Thymus (tissue), 11 donors: ENCODE results near the gene ANKRD11. TPM values are rescaled to one million over a fixed set of nuclear protein-coding genes. Genes with fewer than 3 reads are reported as not detected.
"Not testable (repeated sequence)": the region's sequence is repeated elsewhere in the genome, so short reads cannot be mapped to it uniquely, and the experiment has no call there.

Experiments used
- DNase-seq, 9 donors: peaks; one replicate each; pipeline ENCODE4 v3.0.0-alpha.2; 2013; ENCODE audit warnings: low spot score in 9 of 9, low read depth in 6 of 9, missing footprints in 1 of 9
- H3K27ac ChIP-seq, 2 donors: one replicate each; pipeline ENCODE4 v1.5.1; 2013; ENCODE audit warnings: control low read depth in 1 of 2, low read depth in 1 of 2, low read length in 1 of 2, mild to moderate bottlenecking in 1 of 2, moderate library complexity in 1 of 2
- H3K27me3 ChIP-seq, 2 donors: one replicate each; pipeline ENCODE4 v1.5.1; 2013; ENCODE audit warnings: low read length in 1 of 2; ENCODE audit not compliant: control insufficient read depth in 2 of 2, insufficient read depth in 1 of 2
- H3K36me3 ChIP-seq, 2 donors: one replicate each; pipeline ENCODE4 v1.5.1; 2013; ENCODE audit warnings: low read length in 1 of 2, mild to moderate bottlenecking in 1 of 2, moderate library complexity in 1 of 2; ENCODE audit not compliant: control insufficient read depth in 2 of 2, insufficient read depth in 2 of 2
- H3K4me1 ChIP-seq, 2 donors: one replicate each; pipeline ENCODE4 v1.5.1; 2013; ENCODE audit warnings: low read length in 2 of 2; ENCODE audit not compliant: control insufficient read depth in 2 of 2, insufficient read depth in 2 of 2
- H3K4me3 ChIP-seq, 2 donors: one replicate each; pipeline ENCODE4 v1.5.1; 2013; ENCODE audit warnings: low read length in 2 of 2, control low read depth in 1 of 2, mild to moderate bottlenecking in 1 of 2
- H3K9me3 ChIP-seq, 2 donors: one replicate each; pipeline ENCODE4 v1.5.1; 2013; ENCODE audit warnings: low read length in 1 of 2, mild to moderate bottlenecking in 1 of 2; ENCODE audit not compliant: control insufficient read depth in 2 of 2, insufficient read depth in 1 of 2
- WGBS: extraction: QIAGEN DNeasy Blood & Tissue Kit; methylation state at CpG from one replicate; pipeline ENCODE4 v1.1.7; 2013; 5-methylcytosine and 5-hydroxymethylcytosine counted together
- polyA plus RNA-seq: library from polyadenylated mRNA; stranded (reverse); fragments of 200-250 nt; gene quantifications from one replicate; pipeline ENCODE4 v1.2.3, GENCODE V29; 2013
- total RNA-seq: library from RNA; stranded (reverse); fragments of 120-200 nt; gene quantifications from one replicate; pipeline ENCODE4 v1.2.4, GENCODE V29; 2013
- donor health status: healthy.

The ANKRD11 gene
- total and polyA plus RNA-seq, 2 donors = 24.8 to 79.5 TPM

DNA sequence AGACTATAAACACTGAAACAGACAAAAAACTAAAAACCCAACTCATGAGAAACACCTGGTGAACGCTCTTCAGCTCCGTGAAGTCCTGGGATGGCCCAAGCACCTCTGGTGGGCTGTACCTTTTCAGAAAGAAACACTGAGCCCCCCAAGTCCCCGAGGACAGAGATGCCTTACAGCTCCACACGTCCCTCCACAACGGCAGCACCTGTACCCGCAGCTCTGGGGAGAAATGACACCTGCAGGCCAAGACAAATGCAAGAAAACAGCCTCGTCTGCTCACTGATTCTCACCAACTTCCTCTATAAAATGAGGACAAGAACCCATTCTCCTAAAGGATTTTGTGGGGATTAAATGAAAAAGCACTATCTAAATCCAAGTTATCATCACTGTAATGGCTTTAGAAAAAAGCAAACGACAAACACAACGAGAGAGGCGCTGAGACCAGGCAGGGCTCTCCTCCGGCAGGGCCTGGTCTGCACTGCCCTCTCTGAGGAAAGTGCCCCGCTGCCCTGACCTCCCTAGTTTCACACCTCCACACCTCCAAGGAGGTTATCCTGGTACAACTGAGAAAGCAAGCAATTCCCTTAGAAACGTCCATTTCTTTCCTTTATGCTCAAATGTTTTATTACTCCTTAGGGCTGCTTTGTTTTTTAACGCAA is 158.0 kb downstream of the ANKRD11 start:
- 72% methylated on average over 14 of the region's 14 CpGs for WGBS

DNA sequence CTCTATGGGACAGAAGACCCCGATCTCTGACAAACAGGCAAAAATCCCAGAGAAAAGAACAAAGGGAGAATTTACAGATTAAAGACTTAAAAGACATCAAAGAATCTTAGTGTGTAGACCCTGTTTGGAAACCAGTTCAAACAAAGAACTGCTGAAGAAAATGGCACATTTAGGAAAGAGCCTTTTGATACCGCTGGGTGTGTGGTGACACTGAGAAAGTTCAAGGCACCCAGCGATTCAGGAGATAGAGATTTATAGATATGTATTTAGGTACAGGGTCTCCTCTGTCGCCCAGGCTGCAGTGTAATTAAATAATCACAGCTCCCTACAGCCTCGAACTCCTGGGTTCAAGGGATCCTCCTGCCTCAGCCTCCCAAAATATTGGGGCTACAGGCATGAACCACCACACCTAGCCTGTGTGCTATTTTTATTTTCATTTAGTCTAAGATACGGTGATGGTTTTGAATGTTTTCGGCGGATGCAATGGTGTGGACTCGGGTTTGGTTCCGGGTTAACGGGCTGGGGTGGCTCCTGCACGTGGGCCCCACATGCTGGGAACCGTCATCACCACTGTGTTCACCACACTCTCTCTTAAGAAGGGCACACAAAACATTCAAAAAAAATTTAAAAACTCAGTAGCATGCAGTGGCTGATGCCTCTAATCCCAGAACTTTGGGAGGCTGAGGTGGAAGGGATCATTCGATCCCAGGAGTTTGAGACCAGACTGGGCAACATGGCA is 158.8 kb downstream of the ANKRD11 start:
- H3K27ac ChIP-seq = peak overlapping the region; percentile 8 to 78
- 72% methylated on average over 14 of the region's 14 CpGs for WGBS
- H3K4me1 ChIP-seq = peaks cover 29 to 76% of the 10 kb centered on the region in 2 donors
- H3K36me3 ChIP-seq = peaks cover 11 to 12% of the 10 kb centered on the region in 2 donors
- H3K4me3 ChIP-seq = no peak overlapping the region
- DNase-seq = peak in 1 of 9 donors; percentile 59
- no peaks in the 10 kb centered on the region for H3K27me3 ChIP-seq
- peaks cover 0 to 5% of the 10 kb centered on the region in 2 donors for H3K9me3 ChIP-seq

More for the DNA sequence above, 158.0 kb downstream of the ANKRD11 start:
- Histone ChIP-seq H3K9me3 (peaks cover 0 to 5% of the 10 kb centered on the region in 2 donors), H3K27ac (peak overlapping the region in 1 of 2 donors; percentile 78), H3K4me1 (peaks cover 26 to 72% of the 10 kb centered on the region in 2 donors), H3K27me3 (no peaks in the 10 kb centered on the region), H3K4me3 (no peak overlapping the region), H3K36me3 (peaks cover 11 to 12% of the 10 kb centered on the region in 2 donors)
- DNase-seq = peak in 1 of 9 donors; percentile 73

DNA sequence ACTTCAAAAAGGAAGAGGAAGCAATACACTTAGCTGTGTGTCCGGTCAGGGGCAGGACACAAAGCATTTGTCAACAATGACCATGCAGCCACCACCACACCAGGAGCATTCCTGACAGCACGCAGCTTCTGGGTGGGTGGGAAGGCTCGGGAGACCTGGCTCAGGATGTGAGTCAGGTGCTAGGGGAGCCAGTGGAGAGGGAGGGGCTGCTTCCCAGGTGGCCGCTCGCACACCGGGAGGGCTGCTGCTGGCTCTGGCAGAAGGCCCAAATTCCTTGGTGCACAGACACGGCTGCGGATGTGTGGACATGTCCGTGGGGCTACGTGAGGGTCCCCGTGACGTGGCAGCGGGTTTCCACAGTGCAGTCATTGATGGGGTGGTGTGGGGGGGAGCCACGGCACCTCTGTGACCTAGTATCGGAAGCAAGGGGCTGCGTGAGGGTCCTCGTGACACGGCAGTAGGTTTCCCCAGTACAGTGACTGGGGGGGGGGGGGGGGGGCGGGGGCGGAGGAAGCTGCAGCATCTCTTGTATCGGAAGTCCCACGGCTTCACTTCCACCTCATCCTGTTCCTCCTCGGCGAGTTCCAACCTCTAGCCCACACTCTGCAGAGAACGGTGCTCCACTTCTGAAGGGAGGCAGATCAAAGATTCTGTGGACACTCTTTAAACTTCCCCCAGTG is 160.0 kb downstream of the ANKRD11 start:
- Histone ChIP-seq H3K4me1 (peaks cover 32 to 76% of the 10 kb centered on the region in 2 donors), H3K4me3 (no peak overlapping the region), H3K36me3 (peaks cover 11 to 12% of the 10 kb centered on the region in 2 donors), H3K27ac (peak overlapping the region in 1 of 2 donors; percentile 25), H3K9me3 (peaks cover 0 to 5% of the 10 kb centered on the region in 2 donors), H3K27me3 (no peaks in the 10 kb centered on the region)
- DNase-seq = peak in 2 of 9 donors; percentile 40 to 62
- 55% methylated on average over 25 of the region's 25 CpGs for WGBS

DNA sequence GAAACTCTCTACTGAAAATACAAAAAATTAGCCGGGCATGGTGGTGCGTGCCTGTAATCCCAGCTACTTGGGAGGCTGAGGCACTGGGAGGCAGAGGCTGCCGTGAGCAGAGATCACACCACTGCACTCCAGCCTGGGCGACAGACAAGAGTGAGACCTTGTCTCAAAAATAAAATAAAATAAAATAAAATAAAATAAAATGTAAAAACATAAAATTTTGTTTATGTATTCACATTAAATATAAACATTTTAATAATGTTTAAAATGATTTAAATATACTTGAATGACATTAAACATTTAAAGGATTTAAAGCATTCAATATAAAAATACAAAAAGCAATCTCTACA is 160.6 kb downstream of the ANKRD11 start:
- DNase-seq, H3K9me3 ChIP-seq, H3K27ac ChIP-seq, H3K27me3 ChIP-seq, H3K4me3 ChIP-seq: not testable (repeated sequence)
- peaks cover 12 to 15% of the 10 kb centered on the region in 2 donors for H3K36me3 ChIP-seq
- 94% methylated on average over 4 of the region's 4 CpGs for WGBS
- H3K4me1 ChIP-seq = peaks cover 32 to 76% of the 10 kb centered on the region in 2 donors

DNA sequence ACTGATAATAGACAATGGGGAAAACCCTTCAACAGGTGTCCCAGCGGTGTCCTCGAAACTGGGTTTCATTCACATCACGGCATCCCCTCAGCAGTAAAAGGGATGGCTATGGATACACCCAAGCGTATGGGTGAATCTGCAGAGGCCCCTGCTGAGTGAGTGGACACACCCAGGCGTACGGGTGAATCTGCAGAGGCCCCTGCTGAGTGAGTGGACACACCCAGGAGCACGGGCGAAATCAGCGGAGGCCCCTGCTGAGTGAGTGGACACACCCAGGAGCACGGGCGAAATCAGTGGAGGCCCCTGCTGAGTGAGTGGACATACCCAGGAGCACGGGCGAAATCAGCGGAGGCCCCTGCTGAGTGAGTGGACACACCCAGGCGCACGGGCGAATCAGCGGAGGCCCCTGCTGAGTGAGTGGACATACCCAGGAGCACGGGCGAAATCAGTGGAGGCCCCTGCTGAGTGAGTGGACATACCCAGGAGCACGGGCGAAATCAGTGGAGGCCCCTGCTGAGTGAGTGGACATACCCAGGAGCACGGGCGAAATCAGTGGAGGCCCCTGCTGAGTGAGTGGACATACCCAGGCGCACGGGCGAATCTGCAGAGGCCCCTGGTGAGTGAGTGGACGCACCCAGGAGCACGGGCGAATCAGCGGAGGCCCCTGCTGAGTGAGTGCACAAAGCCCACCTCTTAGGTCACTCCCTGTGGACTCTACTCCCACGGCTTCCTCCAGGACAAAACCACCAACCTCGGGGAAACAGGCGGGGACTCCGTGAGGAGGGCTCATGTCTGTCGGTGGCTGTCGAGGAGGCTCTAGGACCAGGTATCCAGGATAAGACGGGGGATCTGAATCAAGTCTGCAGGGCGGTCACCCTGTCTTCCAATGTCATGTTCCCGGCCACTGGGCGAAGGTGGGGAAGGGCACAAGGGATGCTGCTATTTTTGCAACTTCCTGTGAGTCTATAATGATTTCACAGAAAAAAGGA is 161.7 kb downstream of the ANKRD11 start:
- not testable (repeated sequence) for H3K27me3 ChIP-seq, H3K4me3 ChIP-seq, DNase-seq, H3K9me3 ChIP-seq, H3K27ac ChIP-seq
- peaks cover 32 to 70% of the 10 kb centered on the region in 2 donors for H3K4me1 ChIP-seq
- H3K36me3 ChIP-seq = peaks cover 18 to 23% of the 10 kb centered on the region in 2 donors
- WGBS = 95% methylated on average over 40 of the region's 41 CpGs

DNA sequence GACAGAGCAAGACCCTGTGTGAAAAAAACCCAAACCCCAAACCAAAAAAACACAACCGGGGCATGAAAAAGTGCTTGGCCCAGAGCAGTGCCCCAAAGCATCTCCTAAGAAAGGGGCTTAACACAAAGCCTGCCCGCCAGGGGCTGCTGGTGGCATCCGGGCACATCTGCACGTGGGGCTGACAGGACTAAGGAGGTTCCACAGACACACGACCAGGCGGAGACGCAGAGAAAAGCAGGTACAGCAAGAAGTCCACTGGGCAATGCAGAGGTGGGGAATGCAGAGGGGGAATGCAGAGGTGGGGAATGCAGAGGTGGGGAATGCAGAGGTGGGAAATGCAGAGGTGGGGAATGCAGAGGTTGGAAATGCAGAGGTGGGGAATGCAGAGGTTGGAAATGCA is 163.6 kb downstream of the ANKRD11 start:
- no peak for DNase-seq
- Histone ChIP-seq H3K27ac (no peak overlapping the region), H3K36me3 (peaks cover 24 to 36% of the 10 kb centered on the region in 2 donors), H3K4me3 (no peak overlapping the region), H3K9me3 (no peaks in the 10 kb centered on the region), H3K27me3 (no peaks in the 10 kb centered on the region), H3K4me1 (peaks cover 28 to 68% of the 10 kb centered on the region in 2 donors)
- 94% methylated on average over 7 of the region's 7 CpGs for WGBS

DNA sequence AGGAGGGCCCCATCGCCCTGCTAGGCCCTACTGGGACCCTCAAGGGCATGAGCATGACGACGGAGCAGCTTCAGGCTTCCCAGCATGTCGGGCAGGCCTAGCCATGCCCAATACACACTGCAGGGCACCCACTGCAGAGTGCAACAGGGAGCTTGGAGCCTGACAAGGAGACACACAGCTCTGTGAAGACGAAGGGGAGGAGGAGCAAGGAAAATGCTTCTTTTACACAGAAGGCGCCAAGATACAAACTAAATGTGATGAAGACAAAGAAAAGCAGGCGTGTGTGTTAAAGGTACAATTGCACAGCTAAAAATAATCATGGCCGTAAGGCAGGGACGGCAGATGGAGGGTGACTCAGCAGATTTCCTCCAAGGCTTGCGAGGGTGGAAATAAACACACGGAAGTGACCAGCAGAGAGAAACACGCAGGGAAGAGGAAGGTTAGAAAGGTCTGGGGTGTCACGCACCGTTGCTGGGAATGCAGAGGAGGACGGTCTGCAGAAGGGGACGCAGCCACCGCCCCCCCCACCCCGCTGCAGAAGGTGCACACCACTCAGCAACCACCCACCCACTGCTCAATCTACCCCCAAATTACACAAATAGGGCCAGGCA is 164.4 kb downstream of the ANKRD11 start:
- peak in 1 of 9 donors; percentile 59 for DNase-seq
- H3K4me1 ChIP-seq = peaks cover 21 to 64% of the 10 kb centered on the region in 2 donors
- H3K27me3 ChIP-seq = no peaks in the 10 kb centered on the region
- H3K9me3 ChIP-seq = no peaks in the 10 kb centered on the region
- peaks cover 24 to 35% of the 10 kb centered on the region in 2 donors for H3K36me3 ChIP-seq
- no peak overlapping the region for H3K27ac ChIP-seq
- 34% methylated on average over 18 of the region's 18 CpGs for WGBS
- H3K4me3 ChIP-seq = no peak overlapping the region
